HepG2 (cell line): ENCODE data around the gene BAHCC1. TPM values are rescaled to one million over a fixed set of nuclear protein-coding genes. Genes with fewer than 3 reads are reported as not detected.

ENCODE experiments used
- ATAC-seq: fragments of 200-7000 bp; cut with Tn5 transposase; 3 replicates; pipeline ENCODE4 v1.9.1; 2020; ENCODE audit warnings: mild to moderate bottlenecking, moderate library complexity
- BruUV-seq: library from RNA; stranded (reverse); fragments of 400-500 nt; replicated peaks from 2 replicates; lab custom pipeline; 2021; lab: Mats Ljungman, UMichigan
- CTCF ChIA-PET: fragments of 300-600 bp; formaldehyde crosslinking; extraction: SDS; loops from one replicate; lab custom pipeline; 2021; ENCODE audit warnings: low total read pairs, inconsistent platforms, low intra/inter-chr PET ratio; lab: Yijun Ruan, JAX
- POLR2A ChIA-PET: fragments of 350-600 bp; sonication (Branson Sonifier 250); formaldehyde crosslinking; loops from one replicate; lab custom pipeline; 2020; ENCODE audit warnings: antibody characterized with exemption, inconsistent platforms; lab: Yijun Ruan, JAX
- DNase-seq: peaks from one replicate; pipeline ENCODE4 v3.0.0-alpha.2; 2015; ENCODE audit warnings: low spot score
- FAIRE-seq: peaks from 3 replicates; lab custom pipeline; 2011; peaks lifted over from hg19 to GRCh38; lab: Jason Lieb, UNC
- H2AFZ ChIP-seq: one replicate; pipeline ENCODE4 v1.6.1; 2011; ENCODE audit warnings: low read length, inconsistent platforms
- H3K27ac ChIP-seq: fragments of 300-600 bp; 3 replicates; pipeline ENCODE4 v1.8.0; 2011; ENCODE audit warnings: mixed run types, mild to moderate bottlenecking, mixed read lengths, low read length, inconsistent platforms; ENCODE audit not compliant: insufficient read depth; ENCODE audit errors: extremely low read length
- H3K27me3 ChIP-seq, 2 experiments: fragments of 200-600 bp in 1 of 2; 2 replicates in 1 of 2; 3 replicates in 1 of 2; pipeline versions ENCODE4 v1.6.0 to v1.8.0; 2011; ENCODE audit warnings: low read length in 2 of 2, mild to moderate bottlenecking in 2 of 2, moderate library complexity in 2 of 2, inconsistent platforms in 1 of 2; ENCODE audit not compliant: insufficient read depth in 2 of 2, control insufficient read depth in 1 of 2
- H3K36me3 ChIP-seq, 2 experiments: fragments of 200-600 bp in 1 of 2; replicated peaks in 1 of 2; 2 replicates in 1 of 2; 3 replicates in 1 of 2; pipeline versions ENCODE4 v1.5.1 to v1.8.0; 2011; ENCODE audit warnings: low read length in 2 of 2, inconsistent platforms in 1 of 2; ENCODE audit not compliant: insufficient read depth in 2 of 2, control insufficient read depth in 1 of 2
- H3K4me1 ChIP-seq: 2 replicates; pipeline ENCODE4 v1.5.1; 2012; ENCODE audit warnings: low read length, inconsistent platforms; ENCODE audit not compliant: insufficient read depth
- H3K4me2 ChIP-seq: 2 replicates; pipeline ENCODE4 v1.6.0; 2011; ENCODE audit warnings: low read depth, low read length, inconsistent platforms
- H3K4me3 ChIP-seq, 3 experiments: fragments of 200-600 bp in 1 of 3; sonication (generic), shearing (Covaris generic) in 1 of 3; replicated peaks in 1 of 3; 2 replicates each; pipeline ENCODE4 v1.5.1; 2011 to 2016; ENCODE audit warnings: low read length in 3 of 3, inconsistent platforms in 2 of 3, low read depth in 2 of 3, mild to moderate bottlenecking in 2 of 3, control low read depth in 1 of 3, mixed read lengths in 1 of 3; ENCODE audit not compliant: insufficient read depth in 1 of 3
- H3K79me2 ChIP-seq: one replicate; pipeline ENCODE4 v1.6.1; 2011; ENCODE audit warnings: low read length, inconsistent platforms; ENCODE audit not compliant: insufficient read depth
- H3K9ac ChIP-seq: 2 replicates; pipeline ENCODE4 v1.6.0; 2011; ENCODE audit warnings: mild to moderate bottlenecking, low read depth, low read length, inconsistent platforms; ENCODE audit not compliant: insufficient read depth
- H3K9me3 ChIP-seq: 2 replicates; pipeline ENCODE4 v1.5.1; 2012; ENCODE audit warnings: mild to moderate bottlenecking, low read length
- H4K20me1 ChIP-seq: 2 replicates; pipeline ENCODE4 v1.6.0; 2011; ENCODE audit warnings: inconsistent platforms, mild to moderate bottlenecking, low read length, moderate library complexity; ENCODE audit not compliant: insufficient read depth
- ATF1 ChIP-seq: IDR thresholded peaks from 2 replicates; pipeline ENCODE4 v1.6.1; 2016; ENCODE audit warnings: mild to moderate bottlenecking, control low read depth
- CHCHD3 ChIP-seq: sonication (generic); formaldehyde crosslinking; IDR thresholded peaks from 2 replicates; pipeline ENCODE4 v1.8.0; 2022; ENCODE audit warnings: mild to moderate bottlenecking, missing genetic modification reagents, moderate library complexity
- E2F2 ChIP-seq: sonication (generic); formaldehyde crosslinking; IDR thresholded peaks from 2 replicates; pipeline ENCODE4 v1.4.0; 2020; ENCODE audit warnings: missing genetic modification reagents, borderline replicate concordance
- HDAC2 ChIP-seq: sonication (generic); formaldehyde crosslinking; IDR thresholded peaks from 2 replicates; pipeline ENCODE4 v1.4.0; 2020; ENCODE audit warnings: missing genetic modification reagents
- HNF1A ChIP-seq, 2 experiments: sonication (generic) in 1 of 2; formaldehyde crosslinking in 1 of 2; IDR thresholded peaks; 2 replicates each; pipeline versions ENCODE4 v1.4.0 to v1.6.1; 2016 to 2020; ENCODE audit warnings: borderline replicate concordance in 1 of 2, low read depth in 1 of 2, mild to moderate bottlenecking in 1 of 2, missing genetic modification reagents in 1 of 2
- HOXA9 ChIP-seq: sonication (generic); formaldehyde crosslinking; IDR thresholded peaks from 2 replicates; pipeline ENCODE4 v1.8.1; 2022; ENCODE audit warnings: missing genetic modification reagents, mild to moderate bottlenecking, moderate library complexity, borderline replicate concordance
- MAF1 ChIP-seq: sonication (generic); formaldehyde crosslinking; IDR thresholded peaks from 2 replicates; pipeline ENCODE4 v1.5.0; 2020; ENCODE audit warnings: missing genetic modification reagents, borderline replicate concordance
- MTA3 ChIP-seq: sonication (generic); formaldehyde crosslinking; IDR thresholded peaks from 2 replicates; pipeline ENCODE4 v1.4.0; 2020; ENCODE audit warnings: missing genetic modification reagents
- PAWR ChIP-seq: sonication (generic); formaldehyde crosslinking; IDR thresholded peaks from 2 replicates; pipeline ENCODE4 v1.4.0; 2020; ENCODE audit warnings: missing genetic modification reagents, mild to moderate bottlenecking, borderline replicate concordance
- REL ChIP-seq: sonication (generic); formaldehyde crosslinking; conservative IDR thresholded peaks from 2 replicates; pipeline ENCODE4 v1.8.0; 2022; ENCODE audit warnings: mild to moderate bottlenecking, missing genetic modification reagents, moderate library complexity
- SALL1 ChIP-seq: sonication (generic); formaldehyde crosslinking; IDR thresholded peaks from 2 replicates; pipeline ENCODE4 v1.8.0; 2022; ENCODE audit warnings: mild to moderate bottlenecking, missing genetic modification reagents
- SRSF9 ChIP-seq: fragments of 200-400 bp; formaldehyde crosslinking; IDR thresholded peaks from 2 replicates; pipeline ENCODE4 v1.6.1; 2018; ENCODE audit warnings: borderline replicate concordance, mild to moderate bottlenecking, low read depth, low read length; ENCODE audit not compliant: insufficient read depth, poor library complexity, severe bottlenecking
- SRY ChIP-seq: sonication (generic); formaldehyde crosslinking; IDR thresholded peaks from 2 replicates; pipeline ENCODE4 v1.8.0; 2022; ENCODE audit warnings: mild to moderate bottlenecking, missing genetic modification reagents
- TEAD3 ChIP-seq: optimal IDR thresholded peaks from 2 replicates; pipeline ENCODE3; 2016; ENCODE audit warnings: borderline replicate concordance
- TERF1 ChIP-seq: sonication (generic); formaldehyde crosslinking; IDR thresholded peaks from 2 replicates; pipeline ENCODE4 v1.8.0; 2022; ENCODE audit warnings: mild to moderate bottlenecking, missing genetic modification reagents, moderate library complexity
- ZNF207 ChIP-seq: fragments of 450-650 bp; IDR thresholded peaks from 2 replicates; pipeline ENCODE4 v1.6.1; 2016; ENCODE audit warnings: antibody characterized with exemption, borderline replicate concordance
- ZNF552 ChIP-seq: sonication (generic); formaldehyde crosslinking; IDR thresholded peaks from 2 replicates; pipeline ENCODE4 v1.9.0; 2022; ENCODE audit warnings: missing genetic modification reagents, mild to moderate bottlenecking, borderline replicate concordance
- ZNF567 ChIP-seq: sonication (generic); formaldehyde crosslinking; IDR thresholded peaks from 2 replicates; pipeline ENCODE4 v1.8.1; 2023; ENCODE audit warnings: mild to moderate bottlenecking, missing genetic modification reagents, borderline replicate concordance
- WGBS: methylation state at CpG from one replicate; pipeline ENCODE4 v1.1.6; 2017; ENCODE audit warnings: low lambda C conversion rate; 5-methylcytosine and 5-hydroxymethylcytosine counted together
- in situ Hi-C: cut with HindIII; loops from 2 replicates; pipeline ENCODE4 v1.10.0; 2017; ENCODE audit warnings: low pct_unique_long_range_greater_than_20kb; ENCODE audit not compliant: extremely low pct_ligation_motif_present
- intact Hi-C: fragments of 100-400 bp; cut with micrococcal nuclease; formaldehyde crosslinking; loops from one replicate; pipeline ENCODE4 v1.10.0; 2022; ENCODE audit not compliant: unreplicated experiment
- polyA plus RNA-seq, 8 experiments: library from polyadenylated mRNA; depleted of rRNA in 3 of 8; stranded (reverse) in 7 of 8; unstranded in 1 of 8; fragments of >200 nt; fragmentation: Illumina TruSeq in 4 of 8; extraction: Trizol in 4 of 8; gene quantifications; 2 replicates each; pipeline versions ENCODE4 v1.2.1 to v1.2.3, GENCODE V29; 2011 to 2016; ENCODE audit warnings: low read depth in 4 of 8, missing spikeins in 1 of 8, mixed read lengths in 1 of 8; ENCODE audit not compliant: insufficient read depth in 1 of 8
- total RNA-seq, 5 experiments: library from RNA; depleted of rRNA; stranded (reverse); fragments of >200 nt; fragmentation: Illumina TruSeq; extraction: Trizol; gene quantifications; 2 replicates each; pipeline ENCODE4 v1.2.3, GENCODE V29; 2016; ENCODE audit warnings: low read depth in 1 of 5

The BAHCC1 gene
- total and polyA plus RNA-seq, 2 of the 13 experiments (the other 11 are each of a cell fraction or from before 2014, with no cell fraction given): 1.4 to 1.7 TPM

- in situ Hi-C loops (no loop called here), intact Hi-C loops (no loop called here)
- 34% methylated on average over 8 of the region's 8 CpGs for WGBS
- TF ChIP-seq PAWR: no peak
- no peak for TF ChIP-seq E2F2 (CRISPR knock-in tag)
- TF ChIP-seq REL (CRISPR knock-in tag): no peak
- 0 out of 2 replicates have a peak, but pooled peaks have one; percentile 28 for TF ChIP-seq SRY (CRISPR knock-in tag)
- no peak for TF ChIP-seq ZNF207
- TF ChIP-seq HDAC2 (CRISPR knock-in tag): no peak
- no peak for TF ChIP-seq HNF1A (IDR thresholded peaks at IDR 0.05; ENCODE audit: low read depth)
- no peak for TF ChIP-seq HNF1A (CRISPR knock-in tag; IDR thresholded peaks at IDR 0.05; ENCODE audit: borderline replicate concordance)
- TF ChIP-seq ZNF552 (CRISPR knock-in tag): no peak
- TF ChIP-seq HOXA9 (CRISPR knock-in tag): no peak
- no peak for TF ChIP-seq TEAD3 (CRISPR knock-in tag)
- no peak for TF ChIP-seq MTA3
- no peak for TF ChIP-seq SRSF9
- no peak for TF ChIP-seq ZNF567 (CRISPR knock-in tag)
- no peak for TF ChIP-seq ATF1 (CRISPR knock-in tag)
- TF ChIP-seq MAF1 (CRISPR knock-in tag): no peak
- TF ChIP-seq SALL1 (CRISPR knock-in tag): no peak
- no peak for TF ChIP-seq CHCHD3 (CRISPR knock-in tag)
- TF ChIP-seq TERF1 (CRISPR knock-in tag): no peak
Observed at GRCh38 chr17:81350320-81350890, 44.9 kb upstream of the BAHCC1 start.

More at GRCh38 chr17:81350320-81350890, 44.9 kb upstream of the BAHCC1 start:
- POLR2A ChIA-PET: interaction anchor here (0.9 to 3.7 kb wide), 9 partner anchors 8 to 47 kb away, joined by 3 to 15 read pairs (median 4); partner anchors contain the start of gene BAHCC1
- CTCF ChIA-PET: no interaction called here
- peaks cover 66% of the 10 kb centered on the region for H3K4me1 ChIP-seq
- no peaks in the 10 kb centered on the region for H4K20me1 ChIP-seq
- H3K9ac ChIP-seq: no peak overlapping the region
- no peaks in the 10 kb centered on the region for H3K36me3 ChIP-seq
- no peaks in the 10 kb centered on the region for H3K9me3 ChIP-seq
- H3K27ac ChIP-seq: no peak overlapping the region
- H3K4me2 ChIP-seq: peak overlapping the region; percentile 63
- no peak for ATAC-seq
- no peak overlapping the region for H2AFZ ChIP-seq
- no peaks in the 10 kb centered on the region for H3K79me2 ChIP-seq
- no TSS peak for BruUV-seq
- no peak for DNase-seq
- peaks cover 5 to 58% of the 10 kb centered on the region in 2 experiments; a peak in 3 of 5 replicates for H3K27me3 ChIP-seq
- no peak for FAIRE-seq
- H3K4me3 ChIP-seq: peak overlapping the region in 2 of 3 experiments; percentile 14 to 51; a peak in 2 of 6 replicates
